Peyer's patch (tissue), 4 donors: ENCODE measurements around the gene THAP5.

ENCODE experiments used
- CTCF ChIP-seq, 6 experiments: fragments of 450-650 bp in 4 of 6; fragments of 200-600 bp in 2 of 6; sonication (generic) in 1 of 6; IDR thresholded peaks; one replicate each; pipeline ENCODE4 v1.5.1; 2017 to 2019; ENCODE audit warnings: antibody characterized with exemption in 6 of 6, mild to moderate bottlenecking in 3 of 6, moderate library complexity in 1 of 6
- POLR2A ChIP-seq, 2 donors: fragments of 450-650 bp; IDR thresholded peaks; one replicate each; pipeline ENCODE4 v1.5.1; 2017; ENCODE audit warnings: antibody characterized with exemption in 2 of 2, mild to moderate bottlenecking in 2 of 2, moderate library complexity in 2 of 2

- no peak for TF ChIP-seq CTCF (IDR thresholded peaks at IDR 0.05)
- TF ChIP-seq POLR2A (IDR thresholded peaks at IDR 0.05): no peak
These were observed 42.8 kb downstream of the THAP5 start for GRCh38 chr7:108526768-108527017.
